ENCODE results near the gene SUPT5H.
"Not testable (repeated sequence)": the region's sequence is repeated elsewhere in the genome, so short reads cannot be mapped to it uniquely, and the experiment has no call there.

Gene SUPT5H

DNA sequence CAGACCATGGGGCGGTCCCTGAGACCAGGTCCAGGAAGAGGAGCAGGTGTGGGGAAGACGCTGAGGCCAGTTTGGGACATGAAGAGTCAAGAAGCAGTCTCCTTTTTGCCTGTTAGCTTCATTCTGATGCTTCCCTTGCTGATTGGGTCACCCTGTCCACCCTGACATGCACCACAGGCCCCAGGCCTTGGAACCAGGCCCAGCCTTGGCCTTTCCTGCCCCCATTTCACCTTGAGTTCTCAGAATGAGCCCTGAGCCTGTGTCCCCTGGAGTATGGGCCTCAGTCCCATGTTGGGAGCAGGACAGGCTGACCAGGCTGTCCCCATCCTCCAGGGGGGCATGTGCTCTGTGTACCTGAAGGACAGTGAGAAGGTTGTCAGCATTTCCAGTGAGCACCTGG, 30.4 kb downstream of the SUPT5H start:
- no peak for DNase-seq
- Histone ChIP-seq H3K4me1 (peaks cover 0 to 9% (median 3%) of the 10 kb centered on the region in 4 donors), H3K9me3 (no peaks in the 10 kb centered on the region), H3K27ac (no peak overlapping the region), H3K27me3 (no peaks in the 10 kb centered on the region), H3K36me3 (peaks cover 54 to 63% (median 57%) of the 10 kb centered on the region in 3 donors), H3K4me3 (no peak overlapping the region)
- intact Hi-C loops (cut with DNase I; ENCODE audit: low total_unique reads), result no loop called here
- TF ChIP-seq, protein P1, sequence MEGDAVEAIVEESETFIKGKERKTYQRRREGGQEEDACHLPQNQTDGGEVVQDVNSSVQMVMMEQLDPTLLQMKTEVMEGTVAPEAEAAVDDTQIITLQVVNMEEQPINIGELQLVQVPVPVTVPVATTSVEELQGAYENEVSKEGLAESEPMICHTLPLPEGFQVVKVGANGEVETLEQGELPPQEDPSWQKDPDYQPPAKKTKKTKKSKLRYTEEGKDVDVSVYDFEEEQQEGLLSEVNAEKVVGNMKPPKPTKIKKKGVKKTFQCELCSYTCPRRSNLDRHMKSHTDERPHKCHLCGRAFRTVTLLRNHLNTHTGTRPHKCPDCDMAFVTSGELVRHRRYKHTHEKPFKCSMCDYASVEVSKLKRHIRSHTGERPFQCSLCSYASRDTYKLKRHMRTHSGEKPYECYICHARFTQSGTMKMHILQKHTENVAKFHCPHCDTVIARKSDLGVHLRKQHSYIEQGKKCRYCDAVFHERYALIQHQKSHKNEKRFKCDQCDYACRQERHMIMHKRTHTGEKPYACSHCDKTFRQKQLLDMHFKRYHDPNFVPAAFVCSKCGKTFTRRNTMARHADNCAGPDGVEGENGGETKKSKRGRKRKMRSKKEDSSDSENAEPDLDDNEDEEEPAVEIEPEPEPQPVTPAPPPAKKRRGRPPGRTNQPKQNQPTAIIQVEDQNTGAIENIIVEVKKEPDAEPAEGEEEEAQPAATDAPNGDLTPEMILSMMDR (IDR thresholded peaks at IDR 0.05), result no peak

GRCh38 chr19:39479319-39479801, 34.0 kb downstream of the SUPT5H start:
- H3K27ac ChIP-seq, result peak overlapping the region in 1 of 2 donors; percentile 87

DNA sequence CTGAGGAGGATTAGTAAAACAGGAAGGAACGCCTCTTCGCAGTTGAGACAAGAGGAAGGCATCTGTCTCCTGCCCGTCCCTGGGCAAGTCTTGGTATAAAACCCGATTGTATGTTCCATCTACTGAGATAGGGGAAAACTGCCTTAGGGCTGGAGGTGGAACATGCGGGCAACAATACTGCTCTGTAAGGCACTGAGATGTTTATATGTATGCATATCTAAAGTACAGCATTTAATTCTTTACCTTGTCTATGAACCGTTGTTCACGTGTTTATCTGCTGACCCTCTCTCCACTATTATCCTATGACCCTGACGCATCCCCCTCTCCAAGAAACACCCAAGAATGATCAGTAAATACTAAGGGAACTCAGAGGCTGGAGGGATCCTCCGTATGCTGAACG, 34.5 kb downstream of the SUPT5H start:
- Histone ChIP-seq H3K27ac (peak overlapping the region; percentile 78 to 87), H3K36me3 (peaks cover 13 to 40% (median 21%) of the 10 kb centered on the region in 3 donors), H3K9me3 (no peaks in the 10 kb centered on the region), H3K27me3 (no peaks in the 10 kb centered on the region), H3K4me1 (peaks cover 0 to 21% (median 13%) of the 10 kb centered on the region in 4 donors), H3K4me3 (peak overlapping the region; percentile 89 to 95)
- TF ChIP-seq, protein P1 (IDR thresholded peaks at IDR 0.05), result no peak
- intact Hi-C loops (cut with DNase I; ENCODE audit: low total_unique reads), result loop anchor here (2.0 kb wide), 1 partner anchor 33 kb away; no protein-coding TSS in a partner anchor
- no peak for DNase-seq

More at GRCh38 chr19:39479319-39479801, 34.0 kb downstream of the SUPT5H start:
- DNase-seq; intact Hi-C loops (cut with DNase I; ENCODE audit: low total_unique reads); H3K27me3 ChIP-seq; H3K4me3 ChIP-seq; H3K9me3 ChIP-seq: not testable (repeated sequence)
- Histone ChIP-seq H3K36me3 (peaks cover 18 to 40% (median 21%) of the 10 kb centered on the region in 3 donors), H3K4me1 (peaks cover 0 to 21% (median 13%) of the 10 kb centered on the region in 4 donors)

DNA sequence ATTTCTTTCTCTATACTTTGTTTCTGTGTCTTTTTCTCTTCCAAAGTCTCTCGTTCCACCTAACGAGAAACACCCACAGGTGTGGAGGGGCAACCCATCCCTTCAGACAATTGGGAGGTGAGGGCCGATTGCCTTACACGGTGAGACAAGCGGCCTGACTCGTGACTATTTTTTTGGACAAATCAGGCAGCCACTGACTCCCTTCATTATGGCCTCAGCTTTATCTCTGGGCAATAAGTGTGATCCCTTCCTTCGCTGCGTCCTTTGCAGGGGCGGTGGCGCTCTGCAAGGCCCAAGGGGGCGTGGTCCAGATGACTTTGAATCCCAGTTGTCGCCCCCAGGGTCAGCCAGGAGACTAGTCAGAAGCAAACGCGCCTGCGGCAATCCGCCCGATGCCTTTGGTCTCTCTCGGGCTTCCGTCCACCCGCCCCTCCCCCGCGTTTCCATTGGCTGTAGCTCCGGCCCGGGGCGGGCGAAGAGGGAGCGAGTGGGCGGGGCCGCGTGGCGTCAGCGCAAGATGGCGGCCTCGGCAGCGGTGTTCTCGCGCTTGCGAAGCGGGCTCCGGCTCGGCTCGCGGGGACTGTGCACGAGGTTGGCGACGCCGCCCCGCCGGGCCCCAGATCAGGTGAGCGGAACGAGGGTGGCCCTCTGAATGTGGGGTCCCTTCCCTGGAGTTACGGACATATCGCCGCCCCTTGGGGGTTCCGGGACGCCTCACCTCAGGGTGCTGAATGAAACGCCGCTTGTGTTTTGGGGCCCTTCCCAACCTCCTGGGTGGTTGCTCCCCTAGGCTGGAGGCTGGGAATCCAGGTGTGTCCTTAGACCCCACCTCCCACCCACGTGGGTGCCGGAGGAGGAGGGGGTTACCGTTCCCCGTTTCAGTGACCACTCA, 35.2 kb downstream of the SUPT5H start, which contains the start of gene TIMM50:
TSS of gene TIMM50 (plus strand) at position 502 of the 892 bp plus-strand sequence. CDS start at position 518, 16 bp downstream.
- H3K36me3 ChIP-seq, result peaks cover 16 to 40% (median 22%) of the 10 kb centered on the region in 3 donors
- H3K9me3 ChIP-seq, result no peaks in the 10 kb centered on the region
- intact Hi-C loops (cut with DNase I; ENCODE audit: low total_unique reads), result loop anchor here (2.0 kb wide), 1 partner anchor 34 kb away; no protein-coding TSS in a partner anchor
- peaks cover 0 to 21% (median 13%) of the 10 kb centered on the region in 4 donors for H3K4me1 ChIP-seq
- H3K27me3 ChIP-seq, result no peaks in the 10 kb centered on the region
- TF ChIP-seq, protein P1 (IDR thresholded peaks at IDR 0.05), result no peak
- DNase-seq, result peak; percentile 96 to 97
- peak within 1 kb of the TSS; percentile 89 to 95 for H3K4me3 ChIP-seq
- peak within 1 kb of the TSS; percentile 78 to 87 for H3K27ac ChIP-seq

DNA sequence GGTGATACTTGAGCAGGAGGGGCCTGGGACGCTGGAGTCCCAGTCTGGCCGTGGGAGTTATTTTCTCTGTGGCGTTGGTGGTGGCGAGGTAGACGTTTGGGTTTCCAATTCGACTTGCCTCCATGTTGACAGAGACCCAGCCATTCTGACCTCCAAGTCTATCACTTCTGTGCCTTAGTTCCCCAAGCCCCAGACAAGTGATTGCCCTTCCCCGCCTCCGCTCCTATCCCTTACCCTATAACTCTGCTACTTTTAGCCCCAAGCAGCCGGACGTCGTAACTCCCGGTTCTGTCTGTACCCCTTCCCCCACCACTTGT, 35.8 kb downstream of the SUPT5H start:
- Histone ChIP-seq H3K36me3 (peaks cover 16 to 40% (median 22%) of the 10 kb centered on the region in 3 donors), H3K9me3 (no peaks in the 10 kb centered on the region)
- intact Hi-C loops (cut with DNase I; ENCODE audit: low total_unique reads), result loop anchor here (2.0 kb wide), 1 partner anchor 34 kb away; no protein-coding TSS in a partner anchor

More for the DNA sequence above, 35.8 kb downstream of the SUPT5H start:
- Histone ChIP-seq H3K27ac (peak overlapping the region; percentile 78 to 87), H3K4me1 (peaks cover 0 to 21% (median 13%) of the 10 kb centered on the region in 4 donors), H3K27me3 (no peaks in the 10 kb centered on the region), H3K4me3 (peak overlapping the region; percentile 89 to 95)
- TF ChIP-seq, protein P1 (IDR thresholded peaks at IDR 0.05), result no peak
- no peak for DNase-seq
